Measurements from ENCODE around the gene NXPH1.

Gene NXPH1

DNA sequence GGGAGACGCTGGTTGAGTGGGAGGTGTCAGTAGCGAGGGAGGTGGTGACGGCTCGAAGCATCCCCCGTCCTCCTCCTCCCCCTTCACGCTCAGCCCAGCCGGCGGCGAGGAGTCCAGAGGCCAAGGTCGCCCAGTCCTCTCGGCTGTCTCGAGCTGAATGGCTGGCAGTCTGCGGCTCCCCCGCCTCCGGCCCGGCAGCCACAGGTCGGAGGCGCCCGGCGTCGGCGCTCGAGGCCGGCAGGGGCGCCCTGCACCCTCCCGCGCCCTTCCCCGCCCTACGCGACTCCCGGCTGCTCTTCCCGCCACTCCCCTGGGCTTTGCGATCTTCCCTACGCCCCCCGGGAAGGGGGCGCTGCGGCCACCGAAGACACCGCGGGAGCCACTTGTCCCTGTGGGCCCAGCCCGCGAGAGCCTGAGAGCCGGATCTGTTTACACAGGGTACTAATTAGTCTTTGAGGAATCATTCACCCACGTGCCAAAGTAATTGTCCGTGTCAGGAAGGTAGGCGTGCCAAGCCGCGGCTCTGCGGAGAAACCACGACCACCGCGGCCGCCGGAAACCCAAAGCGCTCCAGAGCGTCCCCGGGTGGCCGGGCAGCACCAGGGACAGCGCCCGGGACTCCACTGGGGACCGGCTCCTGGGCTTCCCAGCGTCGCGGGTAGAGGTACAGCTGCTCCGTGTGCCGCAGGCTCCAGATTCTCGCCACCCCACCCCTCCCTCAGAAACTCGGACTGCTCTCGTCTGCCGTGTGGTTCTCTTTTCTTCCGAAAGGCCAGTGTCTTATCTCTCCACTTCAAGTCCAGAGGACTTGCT is at the start of gene NXPH1:
Gene NXPH1 (plus strand): TSS at position 133 of the 813 bp plus-strand sequence.
- peak; percentile 67 for DNase-seq

DNA sequence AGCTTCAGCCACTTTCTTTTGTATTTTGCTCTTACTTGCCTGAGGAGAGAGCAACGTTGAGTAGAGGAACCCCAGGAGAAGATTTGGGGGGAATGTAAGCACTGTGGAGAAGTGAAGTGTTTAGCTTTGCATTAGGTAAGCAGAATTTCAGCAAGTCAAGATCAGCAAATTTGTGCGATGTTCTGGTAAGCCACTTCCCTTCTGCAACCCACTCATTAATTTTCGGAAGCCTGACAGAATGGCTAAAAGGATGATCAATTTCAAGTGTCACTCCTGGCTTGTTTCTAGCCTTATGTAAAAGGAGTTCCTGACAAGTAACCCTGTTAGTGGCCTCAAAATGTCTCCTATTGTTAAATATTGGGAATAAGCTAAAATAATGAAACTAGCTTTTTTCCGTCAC is 48.5 kb upstream of the NXPH1 start:
- no peak for DNase-seq

GRCh38 chr7:8386926-8387550 is 46.4 kb upstream of the NXPH1 start:
- no peak for DNase-seq

- no peak for DNase-seq
These were observed 45.7 kb upstream of the NXPH1 start for GRCh38 chr7:8387551-8388256.

GRCh38 chr7:8388257-8388625 is 45.2 kb upstream of the NXPH1 start:
- no peak for DNase-seq

DNA sequence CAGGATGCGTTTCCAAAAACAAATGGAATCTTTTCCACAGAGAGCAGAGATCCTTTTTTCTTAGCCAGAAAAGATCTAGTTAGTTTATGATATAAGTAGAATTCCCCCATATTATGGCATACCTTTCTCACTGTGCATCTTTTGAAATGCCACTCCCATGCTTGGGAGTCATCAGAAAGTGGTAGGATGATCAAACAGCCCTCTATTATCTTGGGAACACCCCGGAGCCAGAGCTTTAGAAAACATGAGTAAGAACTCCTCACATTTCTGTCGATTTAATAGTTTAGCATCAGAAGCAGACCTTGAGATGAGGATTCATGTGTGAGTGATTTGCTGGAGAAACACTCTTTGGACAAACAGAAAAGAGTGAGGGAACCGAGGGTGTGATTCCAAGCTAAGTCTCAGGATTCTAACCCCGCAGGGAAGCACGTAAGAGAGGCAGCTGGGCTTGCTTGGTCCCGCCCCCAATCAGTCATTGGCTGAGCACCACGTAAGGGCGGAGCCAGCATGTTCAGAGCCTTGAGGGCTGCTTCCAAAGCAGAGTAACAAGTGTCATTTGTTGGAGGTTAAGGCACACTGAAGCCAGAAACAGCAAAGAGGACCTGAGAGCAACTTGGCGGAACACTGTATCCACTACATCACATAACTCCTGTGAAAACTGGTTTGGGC is 43.7 kb upstream of the NXPH1 start:
- DNase-seq = peak; percentile 47

- no peak for DNase-seq
These were observed 43.2 kb upstream of the NXPH1 start for GRCh38 chr7:8390262-8390626.

GRCh38 chr7:8391353-8392062 is 41.9 kb upstream of the NXPH1 start:
- DNase-seq = no peak

GRCh38 chr7:8396294-8396693 is 37.1 kb upstream of the NXPH1 start:
- no peak for DNase-seq

DNA sequence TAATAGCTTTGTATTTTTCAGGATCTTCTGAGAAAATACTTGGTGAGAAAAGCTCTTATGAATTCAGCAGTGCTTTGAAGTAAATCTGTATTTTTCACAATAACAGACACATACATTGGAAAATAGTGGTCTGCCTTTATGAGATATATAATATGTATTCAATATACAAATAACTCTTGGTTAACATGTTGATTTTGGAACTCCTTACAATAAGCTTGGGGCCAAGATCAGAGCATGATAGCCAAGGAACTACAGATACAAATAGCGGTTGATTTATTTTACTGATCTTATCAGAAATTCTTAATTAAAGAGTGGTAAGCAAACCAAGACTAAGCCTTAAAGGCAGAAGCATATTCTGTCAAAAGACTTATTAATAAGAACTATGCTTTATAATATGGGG is 24.5 kb upstream of the NXPH1 start:
- no peak for DNase-seq

GRCh38 chr7:8411103-8411502 is 22.3 kb upstream of the NXPH1 start:
- DNase-seq = no peak

DNA sequence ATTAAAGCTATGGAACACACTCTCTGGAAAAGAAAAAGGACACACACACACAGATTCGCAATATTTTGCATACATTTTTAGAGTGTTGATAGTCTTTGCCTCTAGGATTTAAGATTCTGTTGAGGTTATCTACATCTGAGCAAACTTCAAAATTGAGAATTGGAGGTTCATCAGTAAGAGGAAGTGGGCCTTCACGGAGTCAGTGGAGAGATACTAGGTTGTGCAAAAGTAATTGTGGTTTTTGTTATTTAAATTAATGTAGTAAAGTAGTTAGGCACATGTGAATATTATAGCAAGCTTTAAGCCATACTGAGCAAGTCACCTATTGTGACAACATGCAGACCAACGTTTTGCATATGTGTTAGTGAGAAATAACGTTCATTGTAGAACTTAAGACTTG is 19.8 kb upstream of the NXPH1 start:
- DNase-seq = no peak

GRCh38 chr7:8418629-8419245 is 14.7 kb upstream of the NXPH1 start:
- DNase-seq = no peak

DNA sequence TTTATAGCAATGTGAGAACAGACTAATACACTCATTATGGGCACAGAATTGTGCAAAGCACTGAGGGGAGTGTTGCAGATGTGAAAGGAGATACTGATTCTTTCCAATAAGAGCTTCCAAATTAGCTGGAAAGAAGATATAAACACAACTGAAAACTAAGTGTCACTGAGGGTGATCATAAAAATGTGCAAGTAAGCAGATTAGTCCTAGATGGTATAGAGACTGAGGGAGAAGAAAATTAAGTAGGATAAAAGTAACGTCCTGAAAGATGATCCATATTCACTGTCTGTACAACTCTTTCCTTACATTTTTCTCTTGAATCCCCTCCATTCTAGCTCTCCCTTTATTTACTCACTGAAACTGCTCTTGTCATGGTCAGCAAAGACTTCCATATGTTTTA is 11.2 kb upstream of the NXPH1 start:
- no peak for DNase-seq

GRCh38 chr7:8423057-8423456 is 10.4 kb upstream of the NXPH1 start:
- no peak for DNase-seq

DNA sequence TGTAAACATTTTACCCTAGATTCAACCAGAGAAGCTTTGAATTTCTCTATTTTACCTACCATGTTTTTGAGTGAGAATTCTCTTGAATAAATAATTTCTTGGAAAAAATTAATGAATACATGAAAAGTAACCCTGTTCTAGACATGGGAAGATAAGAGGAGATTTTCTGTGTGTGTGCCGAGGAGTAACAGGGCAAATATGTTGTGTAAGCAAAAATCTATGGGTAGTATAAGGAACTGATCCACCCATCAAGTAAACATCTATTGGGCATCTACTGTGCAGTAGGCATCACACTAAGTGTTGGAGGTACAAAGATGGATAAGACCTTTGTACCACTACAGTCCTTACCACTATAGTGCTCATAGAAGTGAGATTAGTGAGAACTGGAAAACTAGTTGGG is 8.2 kb upstream of the NXPH1 start:
- no peak for DNase-seq

GRCh38 chr7:8430643-8431042 is 2.8 kb upstream of the NXPH1 start:
- no peak for DNase-seq

GRCh38 chr7:8434290-8435002 is 1.0 kb downstream of the NXPH1 start:
- no peak for DNase-seq

GRCh38 chr7:8435095-8435494 is 1.7 kb downstream of the NXPH1 start:
- DNase-seq = no peak

DNA sequence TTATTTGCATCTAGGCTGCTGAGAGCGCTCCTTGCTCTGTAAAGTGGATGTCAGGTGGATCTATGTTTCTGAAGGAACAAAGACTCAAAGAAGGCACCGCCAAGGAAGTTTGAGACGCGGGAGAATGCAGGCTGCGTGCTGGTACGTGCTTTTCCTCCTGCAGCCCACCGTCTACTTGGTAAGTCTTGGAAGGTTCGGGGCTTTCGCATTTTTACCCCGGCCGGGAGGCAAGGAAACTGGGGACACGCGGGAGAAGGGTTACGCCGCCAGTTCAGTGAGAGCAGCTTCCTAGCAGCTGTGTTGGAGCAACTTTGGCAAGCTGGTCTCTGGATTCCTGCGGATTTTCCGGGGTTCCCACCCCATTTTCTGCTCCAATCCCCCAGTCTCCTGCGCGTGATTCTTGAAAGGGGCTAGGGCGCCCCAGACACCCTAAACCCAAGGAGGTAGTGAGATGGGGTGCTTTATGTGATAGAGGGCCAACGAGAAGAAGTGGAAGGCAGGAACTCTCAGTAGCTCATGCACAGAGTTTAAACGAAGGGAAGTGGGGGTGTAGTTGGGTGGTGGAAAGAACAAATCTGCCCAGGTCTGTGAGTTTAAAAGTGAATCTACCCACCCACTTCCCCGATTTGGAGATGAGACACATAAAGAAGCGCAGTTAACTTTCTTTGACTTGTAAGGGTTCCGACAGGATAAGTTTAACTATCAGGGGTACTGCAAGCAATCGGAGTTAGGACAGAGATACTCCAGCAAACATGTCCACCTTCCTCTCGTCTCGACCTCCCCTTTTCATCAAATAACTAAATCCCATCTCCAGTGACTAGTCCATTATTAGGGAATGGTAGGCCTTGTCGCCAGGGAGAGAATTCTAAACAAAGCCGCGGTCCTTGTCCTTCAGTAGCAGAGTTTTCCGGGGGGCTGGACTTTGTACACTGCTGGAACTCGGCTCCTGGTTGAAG is 2.5 kb downstream of the NXPH1 start:
- no peak for DNase-seq

DNA sequence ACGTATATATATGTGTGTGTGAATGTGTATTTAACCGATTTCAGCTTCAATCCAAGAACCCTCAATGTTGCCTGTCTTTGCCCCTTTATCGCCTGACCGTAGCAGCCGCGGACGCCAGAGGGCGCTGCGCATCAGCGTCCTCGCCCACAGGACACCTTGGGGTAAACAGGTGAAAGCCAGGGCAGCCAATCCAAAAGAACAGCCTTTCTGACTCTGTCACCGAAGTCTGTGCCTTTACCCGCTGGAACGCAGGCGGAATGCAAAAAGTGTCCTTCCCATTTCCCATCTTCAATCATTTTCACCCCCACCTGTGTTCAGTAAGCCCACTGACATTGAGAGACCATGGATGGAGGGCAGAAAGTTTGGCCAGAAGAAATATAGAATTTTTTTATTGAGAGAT is 3.6 kb downstream of the NXPH1 start:
- no peak for DNase-seq

Data from right forelimb (tissue), 1 donor.